ENCODE results near the gene CACNA1S.

DNA sequence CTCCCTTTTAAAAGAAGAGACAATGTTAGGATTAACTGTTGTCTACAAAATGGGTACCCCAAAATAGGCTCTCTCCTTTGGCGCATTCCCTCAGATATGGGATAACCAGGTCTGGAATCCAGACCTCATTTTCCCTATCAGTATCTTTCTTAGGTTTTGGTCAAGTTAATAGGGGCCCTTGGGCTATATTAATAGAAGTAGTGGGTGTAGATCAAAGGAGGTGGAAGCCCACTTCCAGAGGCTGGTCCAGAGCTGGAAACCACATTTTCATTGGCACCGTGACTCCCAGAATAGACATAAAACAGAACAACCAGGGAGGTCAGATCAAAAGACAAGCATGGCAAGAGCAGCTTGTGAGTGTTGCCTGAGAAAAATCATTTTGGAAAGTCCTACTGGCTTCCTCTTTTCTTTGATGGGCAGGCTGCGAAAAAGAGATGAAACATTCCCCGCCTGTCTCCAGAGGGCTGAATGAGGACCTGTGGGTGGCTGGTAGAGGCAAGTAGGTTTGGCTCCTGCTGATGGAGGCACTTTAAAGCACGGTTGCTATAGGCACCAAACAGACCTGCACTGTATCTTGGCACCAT is 62.9 kb downstream of the CACNA1S start:
- TF ChIP-seq, protein P1, sequence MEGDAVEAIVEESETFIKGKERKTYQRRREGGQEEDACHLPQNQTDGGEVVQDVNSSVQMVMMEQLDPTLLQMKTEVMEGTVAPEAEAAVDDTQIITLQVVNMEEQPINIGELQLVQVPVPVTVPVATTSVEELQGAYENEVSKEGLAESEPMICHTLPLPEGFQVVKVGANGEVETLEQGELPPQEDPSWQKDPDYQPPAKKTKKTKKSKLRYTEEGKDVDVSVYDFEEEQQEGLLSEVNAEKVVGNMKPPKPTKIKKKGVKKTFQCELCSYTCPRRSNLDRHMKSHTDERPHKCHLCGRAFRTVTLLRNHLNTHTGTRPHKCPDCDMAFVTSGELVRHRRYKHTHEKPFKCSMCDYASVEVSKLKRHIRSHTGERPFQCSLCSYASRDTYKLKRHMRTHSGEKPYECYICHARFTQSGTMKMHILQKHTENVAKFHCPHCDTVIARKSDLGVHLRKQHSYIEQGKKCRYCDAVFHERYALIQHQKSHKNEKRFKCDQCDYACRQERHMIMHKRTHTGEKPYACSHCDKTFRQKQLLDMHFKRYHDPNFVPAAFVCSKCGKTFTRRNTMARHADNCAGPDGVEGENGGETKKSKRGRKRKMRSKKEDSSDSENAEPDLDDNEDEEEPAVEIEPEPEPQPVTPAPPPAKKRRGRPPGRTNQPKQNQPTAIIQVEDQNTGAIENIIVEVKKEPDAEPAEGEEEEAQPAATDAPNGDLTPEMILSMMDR (IDR thresholded peaks at IDR 0.05; ENCODE audit: insufficient read depth, low read depth, low read length), result no peak
- no peak for TF ChIP-seq EZH2 (IDR thresholded peaks at IDR 0.05; ENCODE audit: insufficient read depth, low read length)

All from astrocyte (in vitro differentiated cells and primary cell).